ENCODE data around the gene MEN1. TPM values are rescaled to one million over a fixed set of nuclear protein-coding genes. Genes with fewer than 3 reads are reported as not detected.

The MEN1 gene
- total RNA-seq: 10 to 100 TPM; 26.9 to 46.6 (median 36.1) TPM

DNA sequence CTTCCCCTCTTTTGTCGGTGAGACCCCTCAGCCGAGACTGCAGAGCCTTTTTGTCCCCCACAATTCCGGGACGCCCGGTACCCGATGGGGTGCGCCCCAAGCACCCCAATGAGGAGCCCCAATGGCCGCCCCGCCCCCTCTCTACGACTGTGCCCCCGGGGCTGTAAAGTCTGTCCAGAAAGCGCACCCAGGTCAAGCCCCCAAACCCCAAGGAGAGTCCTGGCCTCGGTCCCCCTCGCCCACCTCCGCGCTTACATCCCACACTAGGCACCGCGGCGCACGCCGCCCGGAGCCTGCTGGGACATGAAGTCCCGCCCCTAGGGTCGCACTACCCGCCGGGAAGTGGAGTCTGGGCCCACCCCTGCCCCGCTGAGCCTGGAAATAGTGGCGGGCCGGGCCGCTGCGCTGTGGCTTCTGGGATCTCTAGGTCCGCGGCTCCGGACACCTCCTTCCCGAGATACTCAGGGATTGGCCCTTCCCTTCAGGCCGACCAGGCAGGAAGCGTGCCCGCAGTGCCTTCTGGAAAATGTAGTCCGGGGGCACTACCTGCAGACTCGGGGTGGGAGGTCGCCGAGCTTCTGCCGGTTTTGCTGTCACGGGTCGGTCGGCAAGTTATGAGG is at the start of gene MEN1:
TSS of gene MEN1 (minus strand) at position 281 of the 620 bp plus-strand sequence. CDS start 442 bp downstream, outside the sequence.
- peak; percentile 97 for DNase-seq (ENCODE audit: low spot score in 2 of 2)
- H3K27me3 ChIP-seq: no peaks in the 10 kb centered on the region
- peak within 1 kb of the TSS; percentile 70 for H3K4me3 ChIP-seq
- TF ChIP-seq, protein P1, sequence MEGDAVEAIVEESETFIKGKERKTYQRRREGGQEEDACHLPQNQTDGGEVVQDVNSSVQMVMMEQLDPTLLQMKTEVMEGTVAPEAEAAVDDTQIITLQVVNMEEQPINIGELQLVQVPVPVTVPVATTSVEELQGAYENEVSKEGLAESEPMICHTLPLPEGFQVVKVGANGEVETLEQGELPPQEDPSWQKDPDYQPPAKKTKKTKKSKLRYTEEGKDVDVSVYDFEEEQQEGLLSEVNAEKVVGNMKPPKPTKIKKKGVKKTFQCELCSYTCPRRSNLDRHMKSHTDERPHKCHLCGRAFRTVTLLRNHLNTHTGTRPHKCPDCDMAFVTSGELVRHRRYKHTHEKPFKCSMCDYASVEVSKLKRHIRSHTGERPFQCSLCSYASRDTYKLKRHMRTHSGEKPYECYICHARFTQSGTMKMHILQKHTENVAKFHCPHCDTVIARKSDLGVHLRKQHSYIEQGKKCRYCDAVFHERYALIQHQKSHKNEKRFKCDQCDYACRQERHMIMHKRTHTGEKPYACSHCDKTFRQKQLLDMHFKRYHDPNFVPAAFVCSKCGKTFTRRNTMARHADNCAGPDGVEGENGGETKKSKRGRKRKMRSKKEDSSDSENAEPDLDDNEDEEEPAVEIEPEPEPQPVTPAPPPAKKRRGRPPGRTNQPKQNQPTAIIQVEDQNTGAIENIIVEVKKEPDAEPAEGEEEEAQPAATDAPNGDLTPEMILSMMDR (IDR thresholded peaks at IDR 0.05): no peak
- no peak for TF ChIP-seq EP300 (IDR thresholded peaks at IDR 0.05)
- peak in 1 of 3 donors; percentile 73 for TF ChIP-seq POLR2AphosphoS5 (IDR thresholded peaks at IDR 0.05)
- TF ChIP-seq POLR2A (IDR thresholded peaks at IDR 0.05): no peak
- H3K27ac ChIP-seq: peak within 1 kb of the TSS; percentile 42
- no peaks in the 10 kb centered on the region for H3K9me3 ChIP-seq
- WGBS: under 1% methylated on average over 26 of the region's 46 CpGs
- H3K36me3 ChIP-seq: peaks cover 23% of the 10 kb centered on the region
- peaks cover 15% of the 10 kb centered on the region for H3K4me1 ChIP-seq

DNA sequence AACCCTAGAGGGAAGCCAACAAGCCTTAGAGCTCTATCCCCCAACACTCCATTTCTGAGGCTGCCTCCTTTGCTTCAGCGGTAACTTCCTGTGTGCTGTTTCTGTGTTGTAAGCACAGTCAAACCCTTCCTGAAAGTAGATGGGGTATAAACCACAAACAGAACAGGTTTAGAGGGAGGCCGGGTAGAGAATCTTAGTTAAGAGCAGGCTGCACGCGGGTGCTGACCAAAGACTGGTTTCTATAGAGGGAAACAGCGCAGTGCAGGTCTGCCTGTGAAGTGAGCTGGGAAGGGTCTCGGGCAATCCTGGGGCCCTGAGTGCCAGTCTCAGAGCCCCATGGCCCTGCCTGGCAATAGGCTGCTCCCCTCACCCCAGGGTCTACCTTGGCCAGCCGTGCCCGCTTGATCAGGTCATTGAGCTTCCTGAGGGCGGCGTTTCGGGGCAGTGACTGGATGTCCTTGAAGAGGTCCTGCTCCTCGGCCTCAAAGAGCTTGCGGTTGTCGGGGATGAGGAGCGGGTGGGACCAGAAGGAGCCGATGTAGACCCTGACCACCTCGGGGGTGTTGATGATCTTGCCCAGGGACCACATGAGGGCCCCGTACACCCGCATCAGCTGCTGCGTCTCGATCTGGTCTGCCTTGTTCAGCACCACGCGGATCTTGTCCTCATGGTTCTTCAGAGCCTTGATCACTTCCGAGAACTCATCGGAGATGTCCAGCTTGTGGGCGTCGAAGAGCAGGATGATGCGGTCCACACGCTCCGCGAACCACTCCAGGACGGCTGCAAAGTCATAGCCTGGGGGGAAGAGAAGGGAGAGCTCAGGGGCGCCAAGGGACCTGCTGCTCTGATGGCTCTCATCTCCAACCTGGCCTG is 49.4 kb upstream of the MEN1 start:
- 94% methylated on average over 33 of the region's 33 CpGs for WGBS
- peak in 1 of 2 donors; percentile 78 for DNase-seq (ENCODE audit: low spot score in 2 of 2)
- H3K36me3 ChIP-seq: peaks cover 18% of the 10 kb centered on the region
- H3K27me3 ChIP-seq: no peaks in the 10 kb centered on the region
- TF ChIP-seq EP300 (IDR thresholded peaks at IDR 0.05): no peak
- TF ChIP-seq POLR2AphosphoS5 (IDR thresholded peaks at IDR 0.05): no peak
- TF ChIP-seq, protein P1 (IDR thresholded peaks at IDR 0.05): no peak
- TF ChIP-seq POLR2A (IDR thresholded peaks at IDR 0.05): no peak
- no peak overlapping the region for H3K27ac ChIP-seq
- no peak overlapping the region for H3K4me3 ChIP-seq
- H3K9me3 ChIP-seq: no peaks in the 10 kb centered on the region
- H3K4me1 ChIP-seq: peaks cover 79% of the 10 kb centered on the region

DNA sequence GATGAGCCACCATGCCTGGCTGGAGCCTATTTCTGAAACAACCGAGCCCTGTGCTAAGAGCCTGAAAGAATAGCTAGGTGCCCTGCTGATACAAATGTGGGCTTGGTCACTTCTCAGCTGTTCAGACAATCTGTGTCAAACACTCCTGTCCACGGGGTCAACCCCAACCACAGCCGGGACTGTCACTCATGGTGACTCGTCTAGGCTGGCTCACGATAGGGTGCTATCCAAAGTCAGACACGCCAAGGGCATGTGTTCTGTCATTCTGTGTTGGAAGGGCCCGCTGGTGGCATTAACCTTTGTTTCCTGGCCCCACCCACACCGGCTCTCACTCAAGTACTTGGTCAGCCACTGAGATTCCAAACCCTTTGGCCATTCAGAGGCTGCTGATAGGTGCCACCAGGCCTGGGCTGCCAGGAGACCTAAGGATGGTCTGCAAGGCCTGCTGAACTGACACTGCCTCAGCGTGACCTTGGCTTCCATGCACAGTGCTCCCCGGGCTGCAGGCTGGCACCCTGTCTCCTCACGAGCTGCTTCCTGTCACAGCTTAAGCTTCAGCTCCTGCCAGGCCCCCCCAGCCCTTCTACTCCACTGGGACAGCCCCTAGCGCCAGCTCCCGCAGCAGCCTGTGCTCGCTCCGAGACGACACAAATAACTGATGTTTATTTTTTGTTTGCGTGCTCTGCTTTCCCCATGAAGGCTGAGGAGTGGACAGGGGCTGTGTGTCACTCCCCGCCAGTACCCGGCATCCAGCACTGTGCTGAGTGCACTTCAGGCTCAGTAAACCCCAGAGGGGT is 48.3 kb upstream of the MEN1 start:
- 76% methylated on average over 15 of the region's 19 CpGs for WGBS
- Histone ChIP-seq H3K9me3 (no peaks in the 10 kb centered on the region), H3K4me3 (no peak overlapping the region), H3K27me3 (no peaks in the 10 kb centered on the region), H3K4me1 (peaks cover 79% of the 10 kb centered on the region), H3K36me3 (peaks cover 28% of the 10 kb centered on the region), H3K27ac (no peak overlapping the region)
- TF ChIP-seq EP300 (IDR thresholded peaks at IDR 0.05) (no peak), POLR2AphosphoS5 (IDR thresholded peaks at IDR 0.05) (no peak), POLR2A (IDR thresholded peaks at IDR 0.05) (no peak)
- TF ChIP-seq, protein P1 (IDR thresholded peaks at IDR 0.05): no peak
- peak in 1 of 2 donors; percentile 63 for DNase-seq (ENCODE audit: low spot score in 2 of 2)

DNA sequence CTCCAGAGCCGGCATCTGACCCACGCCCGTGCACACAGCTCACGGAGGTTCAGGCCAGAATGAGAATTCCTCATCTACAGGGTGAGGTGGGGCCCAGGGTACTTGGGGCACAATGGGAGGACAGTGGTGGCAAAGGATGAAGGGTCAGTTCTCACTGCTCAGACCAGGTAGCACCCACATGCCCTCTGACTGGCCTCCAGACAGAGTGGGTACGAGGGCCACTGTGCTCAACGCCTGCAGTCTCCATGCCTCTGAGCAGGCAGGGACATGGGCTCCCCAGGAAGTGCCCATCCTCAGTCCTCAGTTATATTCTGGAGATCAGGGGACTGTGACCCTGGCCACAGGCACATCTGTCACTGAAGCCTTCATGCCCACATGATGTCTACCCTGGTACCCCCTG is 47.1 kb upstream of the MEN1 start:
- 94% methylated on average over 4 of the region's 6 CpGs for WGBS
- H3K9me3 ChIP-seq: no peaks in the 10 kb centered on the region
- peaks cover 33% of the 10 kb centered on the region for H3K36me3 ChIP-seq
- H3K27me3 ChIP-seq: no peaks in the 10 kb centered on the region
- H3K4me3 ChIP-seq: no peak overlapping the region
- peaks cover 76% of the 10 kb centered on the region for H3K4me1 ChIP-seq
- no peak for DNase-seq (ENCODE audit: low spot score in 2 of 2)
- TF ChIP-seq, protein P1 (IDR thresholded peaks at IDR 0.05): no peak
- no peak for TF ChIP-seq EP300 (IDR thresholded peaks at IDR 0.05)
- TF ChIP-seq POLR2A (IDR thresholded peaks at IDR 0.05): no peak
- TF ChIP-seq POLR2AphosphoS5 (IDR thresholded peaks at IDR 0.05): no peak
- H3K27ac ChIP-seq: peak overlapping the region; percentile 80
